CD4-positive, alpha-beta T cell (primary cell): ENCODE results near the gene TMEM98. TPM values are rescaled to one million over a fixed set of nuclear protein-coding genes. Genes with fewer than 3 reads are reported as not detected.

Experiments used
- ATAC-seq: fragments of 200-7000 bp; cut with Tn5 transposase; one replicate; pipeline ENCODE4 v1.10.0; 2022; ENCODE audit warnings: mild to moderate bottlenecking; ENCODE audit not compliant: poor library complexity
- CTCF ChIA-PET: fragments of 350-600 bp; sonication (Branson Sonifier 250); formaldehyde crosslinking; loops from one replicate; lab custom pipeline; 2021; ENCODE audit warnings: antibody characterized with exemption, inconsistent platforms; lab: Charles Lee
- POLR2A ChIA-PET: fragments of 350-600 bp; sonication (Branson Sonifier 250); formaldehyde crosslinking; loops from one replicate; lab custom pipeline; 2021; ENCODE audit warnings: antibody characterized with exemption, inconsistent platforms; lab: Charles Lee
- DNase-seq, 14 experiments: peaks; one replicate each; pipeline ENCODE4 v3.0.0-alpha.2; 2013 to 2020; ENCODE audit warnings: mixed read lengths in 2 of 14
- H3K27ac ChIP-seq, 2 donors: one replicate each; pipeline versions ENCODE4 v1.5.1 to v1.7.0; 2013; ENCODE audit warnings: low read length in 2 of 2, low read depth in 1 of 2, mild to moderate bottlenecking in 1 of 2
- H3K27me3 ChIP-seq, 2 experiments: 1 replicate in 1 of 2; 2 replicates in 1 of 2; pipeline versions ENCODE4 v1.6.1 to v1.7.0; 2013; ENCODE audit warnings: low read length in 2 of 2, control low read depth in 1 of 2, mild to moderate bottlenecking in 1 of 2, moderate library complexity in 1 of 2; ENCODE audit not compliant: insufficient read depth in 2 of 2, control insufficient read depth in 1 of 2
- H3K36me3 ChIP-seq: one replicate; pipeline ENCODE4 v1.6.1; 2013; ENCODE audit warnings: low read length, control low read depth; ENCODE audit not compliant: insufficient read depth
- H3K4me1 ChIP-seq: one replicate; pipeline ENCODE4 v1.6.1; 2013; ENCODE audit warnings: low read length, control low read depth; ENCODE audit not compliant: insufficient read depth
- H3K4me3 ChIP-seq: one replicate; pipeline ENCODE4 v1.5.1; 2013; ENCODE audit warnings: mild to moderate bottlenecking, low read length, moderate library complexity
- H3K9me3 ChIP-seq, 2 experiments: 1 replicate in 1 of 2; 2 replicates in 1 of 2; pipeline versions ENCODE4 v1.6.1 to v1.7.0; 2013; ENCODE audit warnings: low read length in 2 of 2, mild to moderate bottlenecking in 2 of 2, control low read depth in 1 of 2, moderate library complexity in 1 of 2; ENCODE audit not compliant: control insufficient read depth in 1 of 2, insufficient read depth in 1 of 2
- H3K27ac Mint-ChIP-seq: one replicate; pipeline ENCODE4 v1.8.0; 2020; ENCODE audit warnings: mixed read lengths
- H3K27me3 Mint-ChIP-seq: one replicate; pipeline ENCODE4 v1.8.0; 2021; ENCODE audit warnings: mixed read lengths
- H3K36me3 Mint-ChIP-seq: one replicate; pipeline ENCODE4 v1.8.0; 2021; ENCODE audit warnings: low read depth, mixed read lengths
- H3K4me1 Mint-ChIP-seq: one replicate; pipeline ENCODE4 v1.8.0; 2021; ENCODE audit warnings: low read depth, mixed read lengths
- H3K4me3 Mint-ChIP-seq: one replicate; pipeline ENCODE4 v1.8.0; 2020; ENCODE audit warnings: mild to moderate bottlenecking, mixed read lengths
- H3K9me3 Mint-ChIP-seq: one replicate; pipeline ENCODE4 v1.8.0; 2020; ENCODE audit warnings: mixed read lengths
- intact Hi-C, 2 experiments: fragments of 100-400 bp; cut with DNase I in 1 of 2; cut with micrococcal nuclease in 1 of 2; formaldehyde crosslinking; loops; one replicate each; pipeline versions ENCODE4 v1.15.1 to v1.9.0; 2023 to 2025; cut with DNase I, micrococcal nuclease
- total RNA-seq, 174 experiments: library from RNA in 2 of 174; stranded (reverse) in 2 of 174; gene quantifications; one replicate each; pipeline ENCODE4 v1.2.3 and lab custom pipeline; 2021 to 2026
- TF ChIP-seq, protein P1 (sequence below): fragments of 200-600 bp; IDR thresholded peaks from one replicate; pipeline ENCODE4 v1.8.0; 2022; ENCODE audit warnings: antibody characterized with exemption, mild to moderate bottlenecking

TMEM98 gene
- total RNA-seq, 2 experiments from 2014 or later, result not detected

DNA sequence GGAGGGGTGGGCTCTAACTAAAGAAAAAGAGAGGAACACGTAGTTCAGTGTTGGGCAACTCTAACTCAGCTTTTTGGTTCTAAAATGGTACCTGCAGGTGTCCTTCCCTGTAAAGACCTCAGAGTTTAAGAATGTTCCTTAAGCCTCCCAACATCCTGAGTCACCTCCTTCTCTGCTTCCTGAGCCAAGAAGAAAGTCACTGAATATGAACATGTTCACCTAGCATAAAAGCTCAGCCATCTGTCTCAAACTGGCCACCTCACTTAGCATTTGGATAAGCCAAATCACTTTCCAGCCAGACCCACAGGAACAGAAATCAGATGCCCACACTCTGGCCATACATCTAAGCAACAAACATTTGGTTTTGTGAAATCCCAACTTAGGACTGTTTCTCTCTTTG is 3.7 kb downstream of the TMEM98 start:
- intact Hi-C loops, result no loop called here
- DNase-seq, result no peak
- H3K4me3 Mint-ChIP-seq, result no peak overlapping the region
- H3K36me3 Mint-ChIP-seq, result no peaks in the 10 kb centered on the region
- ATAC-seq, result no peak
- Histone ChIP-seq H3K9me3 (no peaks in the 10 kb centered on the region), H3K36me3 (no peaks in the 10 kb centered on the region), H3K4me1 (peaks cover 6% of the 10 kb centered on the region), H3K27ac (no peak overlapping the region), H3K27me3 (peaks cover 47 to 50% of the 10 kb centered on the region in 2 experiments), H3K4me3 (no peak overlapping the region)
- TF ChIP-seq, protein P1, sequence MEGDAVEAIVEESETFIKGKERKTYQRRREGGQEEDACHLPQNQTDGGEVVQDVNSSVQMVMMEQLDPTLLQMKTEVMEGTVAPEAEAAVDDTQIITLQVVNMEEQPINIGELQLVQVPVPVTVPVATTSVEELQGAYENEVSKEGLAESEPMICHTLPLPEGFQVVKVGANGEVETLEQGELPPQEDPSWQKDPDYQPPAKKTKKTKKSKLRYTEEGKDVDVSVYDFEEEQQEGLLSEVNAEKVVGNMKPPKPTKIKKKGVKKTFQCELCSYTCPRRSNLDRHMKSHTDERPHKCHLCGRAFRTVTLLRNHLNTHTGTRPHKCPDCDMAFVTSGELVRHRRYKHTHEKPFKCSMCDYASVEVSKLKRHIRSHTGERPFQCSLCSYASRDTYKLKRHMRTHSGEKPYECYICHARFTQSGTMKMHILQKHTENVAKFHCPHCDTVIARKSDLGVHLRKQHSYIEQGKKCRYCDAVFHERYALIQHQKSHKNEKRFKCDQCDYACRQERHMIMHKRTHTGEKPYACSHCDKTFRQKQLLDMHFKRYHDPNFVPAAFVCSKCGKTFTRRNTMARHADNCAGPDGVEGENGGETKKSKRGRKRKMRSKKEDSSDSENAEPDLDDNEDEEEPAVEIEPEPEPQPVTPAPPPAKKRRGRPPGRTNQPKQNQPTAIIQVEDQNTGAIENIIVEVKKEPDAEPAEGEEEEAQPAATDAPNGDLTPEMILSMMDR, result no peak
- POLR2A ChIA-PET, result no interaction called here
- CTCF ChIA-PET, result interaction anchor here (0.6 to 0.7 kb wide), 2 partner anchors 22 to 28 kb away, joined by 3 to 4 read pairs; no protein-coding TSS in a partner anchor
- H3K27ac Mint-ChIP-seq, result no peak overlapping the region
- H3K4me1 Mint-ChIP-seq, result no peaks in the 10 kb centered on the region
- H3K9me3 Mint-ChIP-seq, result no peaks in the 10 kb centered on the region
- peaks cover 44% of the 10 kb centered on the region for H3K27me3 Mint-ChIP-seq

DNA sequence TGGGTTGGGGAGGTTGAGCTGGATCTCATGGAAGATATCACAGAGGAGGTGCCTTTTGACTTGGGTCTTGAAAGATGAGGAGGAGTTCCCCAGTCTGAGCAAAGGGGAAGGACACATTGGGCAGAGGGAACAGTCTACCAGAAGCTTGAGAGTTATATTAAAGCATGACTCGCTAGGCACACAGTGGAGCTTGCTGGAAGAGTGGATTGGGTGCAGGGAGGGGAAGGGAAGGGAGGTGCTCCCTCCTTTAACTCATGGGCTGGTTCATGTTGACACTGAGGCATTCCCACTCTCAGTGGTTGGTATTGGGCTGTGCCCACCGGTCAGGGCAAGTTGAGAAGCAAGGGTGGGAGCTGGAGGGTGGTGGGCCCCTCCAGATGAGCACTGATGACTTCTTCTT is 5.9 kb downstream of the TMEM98 start:
- no peaks in the 10 kb centered on the region for H3K36me3 Mint-ChIP-seq
- H3K9me3 ChIP-seq, result no peaks in the 10 kb centered on the region
- peaks cover 55% of the 10 kb centered on the region for H3K27me3 Mint-ChIP-seq
- ATAC-seq (no peak), DNase-seq (no peak)
- H3K4me1 Mint-ChIP-seq, result peaks cover 4% of the 10 kb centered on the region
- H3K27ac Mint-ChIP-seq, result no peak overlapping the region
- TF ChIP-seq, protein P1, result no peak
- H3K9me3 Mint-ChIP-seq, result no peaks in the 10 kb centered on the region
- peaks cover 31 to 37% of the 10 kb centered on the region in 2 experiments for H3K27me3 ChIP-seq
- no peak overlapping the region for H3K27ac ChIP-seq
- ChIA-PET CTCF (no interaction called here), POLR2A (no interaction called here)
- H3K36me3 ChIP-seq, result no peaks in the 10 kb centered on the region
- no peak overlapping the region for H3K4me3 ChIP-seq
- peaks cover 7% of the 10 kb centered on the region for H3K4me1 ChIP-seq
- no peak overlapping the region for H3K4me3 Mint-ChIP-seq
- intact Hi-C loops, result no loop called here

DNA sequence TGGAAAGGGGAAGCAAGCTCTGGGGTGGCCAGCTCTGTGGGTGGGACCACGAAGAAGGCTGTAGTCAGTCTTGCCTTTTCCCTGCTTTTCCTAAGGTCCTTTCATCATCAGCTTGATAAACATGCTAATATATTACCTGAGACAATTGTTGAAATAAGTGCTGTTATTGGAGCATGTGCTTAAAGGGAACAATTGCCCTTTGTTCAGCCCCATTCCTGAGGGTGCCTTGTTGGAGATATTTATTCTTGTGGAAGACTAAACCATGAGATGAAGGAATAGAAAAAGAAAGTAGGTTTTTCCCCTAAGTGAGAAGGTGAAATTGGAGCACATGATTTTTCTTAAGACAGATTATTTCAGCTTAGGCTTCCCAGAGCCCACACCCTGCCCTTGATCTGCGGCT is 7.8 kb downstream of the TMEM98 start:
- ChIA-PET POLR2A (no interaction called here), CTCF (interaction anchor here (1.1 to 1.2 kb wide), 2 partner anchors 58 to 152 kb away, joined by 4 read pairs; no protein-coding TSS in a partner anchor)
- no peaks in the 10 kb centered on the region for H3K36me3 Mint-ChIP-seq
- peaks cover 4% of the 10 kb centered on the region for H3K4me1 Mint-ChIP-seq
- no peak overlapping the region for H3K4me3 Mint-ChIP-seq
- H3K27ac Mint-ChIP-seq, result no peak overlapping the region
- no peak overlapping the region for H3K27ac ChIP-seq
- no peaks in the 10 kb centered on the region for H3K9me3 ChIP-seq
- H3K4me1 ChIP-seq, result peaks cover 7% of the 10 kb centered on the region
- H3K9me3 Mint-ChIP-seq, result no peaks in the 10 kb centered on the region
- H3K36me3 ChIP-seq, result no peaks in the 10 kb centered on the region
- ATAC-seq, result no peak
- no peak for DNase-seq
- peaks cover 56% of the 10 kb centered on the region for H3K27me3 Mint-ChIP-seq
- H3K4me3 ChIP-seq, result no peak overlapping the region
- peaks cover 16 to 24% of the 10 kb centered on the region in 2 experiments for H3K27me3 ChIP-seq
- TF ChIP-seq, protein P1, result no peak
- intact Hi-C loops, result no loop called here
